ENCODE results near the gene PPP4C.
A peak's percentile ranks its signal among the peaks of the same experiment; 100 is the strongest.

Gene PPP4C

DNA sequence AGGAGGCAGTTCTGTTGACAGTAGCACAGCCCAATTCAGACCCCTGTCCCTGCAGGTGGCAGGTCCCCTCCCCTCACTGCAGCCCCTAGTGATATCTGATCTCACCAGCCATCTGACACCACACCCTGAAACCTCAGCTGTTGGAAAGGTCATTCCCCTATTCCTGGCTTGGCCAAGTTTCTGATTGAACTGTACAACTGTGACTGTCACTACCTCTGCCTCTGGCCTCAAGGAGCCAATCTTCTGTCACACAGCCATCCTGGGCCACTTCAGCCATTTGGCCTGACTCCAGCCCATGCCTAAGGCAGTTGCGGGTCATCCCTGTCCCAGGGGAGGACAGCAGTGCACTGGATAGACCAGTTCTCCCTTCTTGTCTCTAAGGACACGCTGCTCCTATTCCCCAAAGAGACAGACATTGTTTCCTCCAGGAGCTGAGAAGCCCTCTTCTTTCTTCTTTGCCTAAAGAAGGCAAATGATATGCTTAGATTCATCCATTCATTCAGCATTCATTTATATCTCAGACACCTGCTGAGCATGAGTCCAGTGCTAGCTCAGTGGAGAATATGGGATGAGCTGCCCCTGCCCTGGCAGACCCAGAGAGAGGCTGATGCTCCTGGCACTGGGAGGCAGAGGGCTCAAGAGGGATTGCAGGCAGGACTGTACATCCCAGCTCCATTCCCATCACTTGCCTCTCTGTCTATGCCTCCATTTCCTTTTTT is 14.8 kb upstream of the PPP4C start:
- no peak for TF ChIP-seq CTCF (IDR thresholded peaks at IDR 0.05)

DNA sequence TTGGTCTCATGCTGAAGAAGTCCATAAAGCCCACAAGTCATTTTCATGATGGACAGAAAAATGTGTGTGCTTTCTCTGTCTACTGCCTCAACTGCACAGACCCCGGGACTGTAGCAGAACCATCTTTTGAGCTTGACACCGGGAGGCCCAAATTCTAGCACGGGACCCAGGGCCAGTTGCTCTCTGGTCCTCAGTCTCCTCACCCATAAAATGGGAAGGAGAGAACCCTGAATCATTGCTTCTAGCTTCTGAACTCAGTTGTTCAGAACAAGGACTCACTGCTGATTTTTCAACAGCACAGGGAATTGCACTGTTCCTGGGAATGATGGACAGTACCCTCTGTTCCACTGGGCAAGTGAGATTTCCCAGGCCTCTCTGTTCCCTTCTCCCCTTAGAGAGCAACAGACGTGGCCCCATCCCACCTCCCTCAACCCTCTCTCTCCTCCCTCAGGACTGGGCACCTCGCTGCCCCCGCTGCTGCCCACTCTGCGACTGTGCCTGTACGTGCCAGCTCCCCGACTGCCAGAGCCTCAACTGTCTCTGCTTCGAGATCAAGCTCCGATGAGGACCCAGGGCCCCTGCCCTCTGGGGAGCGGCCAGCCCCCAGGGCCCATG is 12.4 kb upstream of the PPP4C start:
- Histone ChIP-seq H3K4me1 (ENCODE audit: control insufficient read depth in 1 of 2, insufficient read depth in 1 of 2, low read depth in 1 of 2, low read length in 1 of 2) (peaks cover 38 to 46% of the 10 kb centered on the region in 2 experiments), H3K27me3 (no peaks in the 10 kb centered on the region), H3K36me3 (peaks cover 15% of the 10 kb centered on the region), H3K9me3 (no peaks in the 10 kb centered on the region), H3K27ac (peak overlapping the region; percentile 99), H3K4me3 (ENCODE audit: low read depth in 1 of 2, low read length in 1 of 2) (peak overlapping the region; percentile 96 to 100)
- TF ChIP-seq CTCF (IDR thresholded peaks at IDR 0.05): no peak

More for the DNA sequence above, 14.8 kb upstream of the PPP4C start:
- Histone ChIP-seq H3K36me3 (no peaks in the 10 kb centered on the region), H3K9me3 (no peaks in the 10 kb centered on the region), H3K4me1 (ENCODE audit: control insufficient read depth in 1 of 2, insufficient read depth in 1 of 2, low read depth in 1 of 2, low read length in 1 of 2) (peaks cover 23% of the 10 kb centered on the region in 2 experiments), H3K27me3 (no peaks in the 10 kb centered on the region), H3K4me3 (ENCODE audit: low read depth in 1 of 2, low read length in 1 of 2) (no peak overlapping the region), H3K27ac (no peak overlapping the region)

- TF ChIP-seq CTCF (IDR thresholded peaks at IDR 0.05): no peak
- peaks cover 45 to 53% of the 10 kb centered on the region in 2 experiments for H3K4me1 ChIP-seq (ENCODE audit: control insufficient read depth in 1 of 2, insufficient read depth in 1 of 2, low read depth in 1 of 2, low read length in 1 of 2)
- H3K9me3 ChIP-seq: no peaks in the 10 kb centered on the region
- H3K27ac ChIP-seq: peak overlapping the region; percentile 99
- H3K4me3 ChIP-seq (ENCODE audit: low read depth in 1 of 2, low read length in 1 of 2): peak overlapping the region; percentile 96 to 100
- no peaks in the 10 kb centered on the region for H3K27me3 ChIP-seq
- peaks cover 22% of the 10 kb centered on the region for H3K36me3 ChIP-seq
These were observed 11.7 kb upstream of the PPP4C start for GRCh38 chr16:30063893-30064728.

GRCh38 chr16:30064729-30065101 is 11.1 kb upstream of the PPP4C start:
- peaks cover 28% of the 10 kb centered on the region for H3K36me3 ChIP-seq

More at GRCh38 chr16:30064729-30065101, 11.1 kb upstream of the PPP4C start:
- peak overlapping the region; percentile 96 to 100 for H3K4me3 ChIP-seq (ENCODE audit: low read depth in 1 of 2, low read length in 1 of 2)
- H3K27me3 ChIP-seq: no peaks in the 10 kb centered on the region
- no peaks in the 10 kb centered on the region for H3K9me3 ChIP-seq
- H3K4me1 ChIP-seq (ENCODE audit: control insufficient read depth in 1 of 2, insufficient read depth in 1 of 2, low read depth in 1 of 2, low read length in 1 of 2): peaks cover 51 to 59% of the 10 kb centered on the region in 2 experiments
- TF ChIP-seq CTCF (IDR thresholded peaks at IDR 0.05): no peak
- H3K27ac ChIP-seq: peak overlapping the region; percentile 99

Measured in neutrophil (primary cell).